HepG2 (cell line): ENCODE results near the gene LOC128125822.
A peak's percentile ranks its signal among the peaks of the same experiment; 100 is the strongest.

ENCODE experiments used
- AGO2 ChIP-seq: fragments of 200-400 bp; formaldehyde crosslinking; optimal IDR thresholded peaks from 2 replicates; pipeline ENCODE3; 2017; ENCODE audit warnings: mild to moderate bottlenecking, low read depth, low read length, moderate library complexity
- ATAD3A ChIP-seq: sonication (generic); formaldehyde crosslinking; IDR thresholded peaks from 2 replicates; pipeline ENCODE4 v1.4.0; 2020; ENCODE audit warnings: missing genetic modification reagents
- ATF7 ChIP-seq, 2 experiments: fragments of 450-650 bp in 1 of 2; sonication (generic) in 1 of 2; formaldehyde crosslinking in 1 of 2; IDR thresholded peaks; 2 replicates each; pipeline versions ENCODE4 v1.4.0 to v1.6.1; 2016 to 2020; ENCODE audit warnings: antibody characterized with exemption in 1 of 2, mild to moderate bottlenecking in 1 of 2, missing genetic modification reagents in 1 of 2
- CEBPG ChIP-seq: IDR thresholded peaks from 2 replicates; pipeline ENCODE4 v1.6.1; 2016
- CREM ChIP-seq, 2 experiments: sonication (generic) in 1 of 2; formaldehyde crosslinking in 1 of 2; IDR thresholded peaks; 2 replicates each; pipeline versions ENCODE4 v1.4.0 to v1.6.1; 2016 to 2020; ENCODE audit warnings: antibody characterized with exemption in 1 of 2, mild to moderate bottlenecking in 1 of 2, missing genetic modification reagents in 1 of 2
- FIP1L1 ChIP-seq: fragments of 200-400 bp; formaldehyde crosslinking; IDR thresholded peaks from 2 replicates; pipeline ENCODE4 v1.6.1; 2018; ENCODE audit warnings: low read depth, mild to moderate bottlenecking, low read length, moderate library complexity, borderline replicate concordance; ENCODE audit not compliant: insufficient read depth
- GABPA ChIP-seq, 2 experiments: IDR thresholded peaks; 2 replicates each; pipeline ENCODE4 v1.6.1; 2011 to 2016; ENCODE audit warnings: low read depth in 2 of 2, low read length in 1 of 2, missing biosample characterization in 1 of 2, missing genetic modification characterization in 1 of 2
- GZF1 ChIP-seq: sonication (generic); formaldehyde crosslinking; IDR thresholded peaks from 2 replicates; pipeline ENCODE4 v1.5.1; 2020; ENCODE audit warnings: mild to moderate bottlenecking, missing genetic modification reagents
- HMG20A ChIP-seq: IDR thresholded peaks from 2 replicates; pipeline ENCODE4 v1.6.1; 2016; ENCODE audit warnings: borderline replicate concordance
- HMGA1 ChIP-seq: sonication (generic); formaldehyde crosslinking; conservative IDR thresholded peaks from 2 replicates; pipeline ENCODE4 v1.4.0; 2020; ENCODE audit warnings: missing genetic modification reagents
- JARID2 ChIP-seq: sonication (generic); formaldehyde crosslinking; IDR thresholded peaks from 2 replicates; pipeline ENCODE4 v1.8.1; 2023; ENCODE audit warnings: missing genetic modification reagents, inconsistent platforms; ENCODE audit not compliant: insufficient replicate concordance
- KMT2B ChIP-seq: IDR thresholded peaks from 2 replicates; pipeline ENCODE4 v1.6.1; 2016; ENCODE audit warnings: missing genetic modification reagents, missing compliant biosample characterization
- MXD4 ChIP-seq: IDR thresholded peaks from 2 replicates; pipeline ENCODE4 v1.6.1; 2016; ENCODE audit warnings: mild to moderate bottlenecking, missing biosample characterization, missing genetic modification reagents
- NR2F1 ChIP-seq, 2 experiments: fragments of 450-650 bp in 1 of 2; formaldehyde crosslinking in 1 of 2; IDR thresholded peaks; 2 replicates each; pipeline versions ENCODE4 v1.5.0 to v1.6.1; 2016 to 2020; ENCODE audit warnings: mild to moderate bottlenecking in 1 of 2, missing compliant biosample characterization in 1 of 2, missing genetic modification reagents in 1 of 2, moderate library complexity in 1 of 2
- REPIN1 ChIP-seq: sonication (generic); formaldehyde crosslinking; IDR thresholded peaks from 2 replicates; pipeline ENCODE4 v1.8.0; 2022; ENCODE audit warnings: missing genetic modification reagents, low read depth, mild to moderate bottlenecking, borderline replicate concordance
- RNF2 ChIP-seq: fragments of 450-650 bp; conservative IDR thresholded peaks from 2 replicates; pipeline ENCODE4 v1.6.1; 2016; ENCODE audit warnings: low read depth
- TBX3 ChIP-seq: fragments of 450-650 bp; IDR thresholded peaks from 2 replicates; pipeline ENCODE4 v1.6.1; 2017; ENCODE audit warnings: antibody characterized with exemption, mild to moderate bottlenecking, inconsistent platforms, borderline replicate concordance
- U2AF1 ChIP-seq: fragments of 200-400 bp; formaldehyde crosslinking; optimal IDR thresholded peaks from 2 replicates; pipeline ENCODE3; 2017; ENCODE audit warnings: mild to moderate bottlenecking, low read depth, low read length
- XBP1 ChIP-seq: sonication (generic); formaldehyde crosslinking; IDR thresholded peaks from 2 replicates; pipeline ENCODE4 v1.5.0; 2020; ENCODE audit warnings: missing genetic modification reagents
- ZBTB8A ChIP-seq: sonication (generic); formaldehyde crosslinking; IDR thresholded peaks from 2 replicates; pipeline ENCODE4 v1.4.0; 2020; ENCODE audit warnings: mild to moderate bottlenecking, low read depth, missing genetic modification reagents, borderline replicate concordance
- ZC3H13 ChIP-seq: sonication (generic); formaldehyde crosslinking; IDR thresholded peaks from 2 replicates; pipeline ENCODE4 v1.8.1; 2023; ENCODE audit warnings: mild to moderate bottlenecking, missing genetic modification reagents, moderate library complexity
- ZNF275 ChIP-seq: sonication (generic); formaldehyde crosslinking; IDR thresholded peaks from 2 replicates; pipeline ENCODE4 v1.8.0; 2022; ENCODE audit warnings: missing genetic modification reagents, mild to moderate bottlenecking, inconsistent platforms, borderline replicate concordance
- ZNF337 ChIP-seq: sonication (generic); formaldehyde crosslinking; IDR thresholded peaks from 2 replicates; pipeline ENCODE4 v1.5.1; 2020; ENCODE audit warnings: missing genetic modification reagents, low read depth, mild to moderate bottlenecking, borderline replicate concordance
- ZNF546 ChIP-seq: sonication (generic); formaldehyde crosslinking; conservative IDR thresholded peaks from 2 replicates; pipeline ENCODE4 v1.8.1; 2023; ENCODE audit warnings: mild to moderate bottlenecking, missing genetic modification reagents
- ZNF7 ChIP-seq: IDR thresholded peaks from 2 replicates; pipeline ENCODE4 v1.6.1; 2016; ENCODE audit warnings: missing biosample characterization, missing genetic modification reagents
- ZNF746 ChIP-seq: sonication (generic); formaldehyde crosslinking; IDR thresholded peaks from 2 replicates; pipeline ENCODE4 v1.8.0; 2022; ENCODE audit warnings: mild to moderate bottlenecking, missing genetic modification reagents
- ZNF878 ChIP-seq: sonication (generic); formaldehyde crosslinking; IDR thresholded peaks from 2 replicates; pipeline ENCODE4 v1.8.1; 2023; ENCODE audit warnings: mild to moderate bottlenecking, missing genetic modification reagents, moderate library complexity
- ZSCAN31 ChIP-seq: sonication (generic); formaldehyde crosslinking; IDR thresholded peaks from 2 replicates; pipeline ENCODE4 v1.5.0; 2020; ENCODE audit warnings: low read depth, mild to moderate bottlenecking, missing genetic modification reagents
- TF ChIP-seq, protein P1 (sequence below): sonication (generic); formaldehyde crosslinking; IDR thresholded peaks from 2 replicates; pipeline ENCODE4 v1.5.0; 2020; ENCODE audit warnings: missing genetic modification reagents

Gene LOC128125822

GRCh38 chr6:63560801-63561287 is 11.4 kb upstream of the LOC128125822 start (continued):
- TF ChIP-seq FIP1L1 = no peak
- no peak for TF ChIP-seq GZF1 (CRISPR knock-in tag)
- no peak for TF ChIP-seq U2AF1
- TF ChIP-seq CEBPG (CRISPR knock-in tag) = peak; percentile 65
- TF ChIP-seq ZSCAN31 = no peak
- TF ChIP-seq ZNF275 = no peak
- TF ChIP-seq GABPA (IDR thresholded peaks at IDR 0.05; ENCODE audit: low read depth, low read length) = no peak
- 0 out of 2 replicates have a peak, but pooled peaks have one; percentile 21 for TF ChIP-seq GABPA (CRISPR knock-in tag; IDR thresholded peaks at IDR 0.05; ENCODE audit: low read depth)
- TF ChIP-seq ZBTB8A (CRISPR knock-in tag) = no peak
- TF ChIP-seq MXD4 (CRISPR knock-in tag) = 0 out of 2 replicates have a peak, but pooled peaks have one; percentile 29
- TF ChIP-seq HMG20A = peak; percentile 57; the same call in 1 of the 2 replicates
- 0 out of 2 replicates have a peak, but pooled peaks have one; percentile 28 for TF ChIP-seq ZNF337 (CRISPR knock-in tag)
- TF ChIP-seq, protein P1, sequence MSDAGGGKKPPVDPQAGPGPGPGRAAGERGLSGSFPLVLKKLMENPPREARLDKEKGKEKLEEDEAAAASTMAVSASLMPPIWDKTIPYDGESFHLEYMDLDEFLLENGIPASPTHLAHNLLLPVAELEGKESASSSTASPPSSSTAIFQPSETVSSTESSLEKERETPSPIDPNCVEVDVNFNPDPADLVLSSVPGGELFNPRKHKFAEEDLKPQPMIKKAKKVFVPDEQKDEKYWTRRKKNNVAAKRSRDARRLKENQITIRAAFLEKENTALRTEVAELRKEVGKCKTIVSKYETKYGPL (CRISPR knock-in tag) = peak; percentile 49; the same call in 1 of the 2 replicates
- 0 out of 4 replicates have a peak, but pooled peaks of 1 of the 2 experiments have one; percentile 9 for TF ChIP-seq NR2F1 (CRISPR knock-in tag; IDR thresholded peaks at IDR 0.05)
- TF ChIP-seq XBP1 (CRISPR knock-in tag) = no peak
- peak; percentile 21; the same call in 1 of the 2 replicates for TF ChIP-seq CREM (IDR thresholded peaks at IDR 0.05)
- TF ChIP-seq CREM (CRISPR knock-in tag; IDR thresholded peaks at IDR 0.05) = no peak
- peak; percentile 43 for TF ChIP-seq ATF7 (IDR thresholded peaks at IDR 0.05)
- TF ChIP-seq ATF7 (CRISPR knock-in tag; IDR thresholded peaks at IDR 0.05) = no peak
- peak; percentile 25 for TF ChIP-seq AGO2
- TF ChIP-seq ZNF7 (CRISPR knock-in tag) = no peak
- no peak for TF ChIP-seq TBX3
- no peak for TF ChIP-seq JARID2 (CRISPR knock-in tag)
- 0 out of 2 replicates have a peak, but pooled peaks have one; percentile 30 for TF ChIP-seq ZNF878 (CRISPR knock-in tag)
- no peak for TF ChIP-seq ZNF546 (CRISPR knock-in tag)
- TF ChIP-seq ATAD3A (CRISPR knock-in tag) = no peak
- no peak for TF ChIP-seq KMT2B
- no peak for TF ChIP-seq REPIN1 (CRISPR knock-in tag)
- TF ChIP-seq RNF2 = no peak
- TF ChIP-seq HMGA1 (CRISPR knock-in tag) = no peak
- TF ChIP-seq ZC3H13 (CRISPR knock-in tag) = no peak
- TF ChIP-seq ZNF746 = no peak
